HFFc6 (cell line): ENCODE measurements around the gene CCDC50. TPM values are rescaled to one million over a fixed set of nuclear protein-coding genes. Genes with fewer than 3 reads are reported as not detected.
A peak's percentile ranks its signal among the peaks of the same experiment; 100 is the strongest.

ENCODE experiments used
- DNase-seq: peaks from one replicate; pipeline ENCODE4 v3.0.0-alpha.2; 2018
- H3K27ac Mint-ChIP-seq: 2 replicates; pipeline ENCODE4 v1.8.0; 2020; ENCODE audit warnings: mild to moderate bottlenecking, mixed read lengths
- H3K27me3 Mint-ChIP-seq: 2 replicates; pipeline ENCODE4 v1.8.0; 2021; ENCODE audit warnings: mild to moderate bottlenecking, moderate library complexity, mixed read lengths; ENCODE audit not compliant: insufficient read depth
- H3K36me3 Mint-ChIP-seq: 2 replicates; pipeline ENCODE4 v1.8.0; 2021; ENCODE audit warnings: low read depth, mixed read lengths
- H3K4me1 Mint-ChIP-seq: 2 replicates; pipeline ENCODE4 v1.8.0; 2020; ENCODE audit warnings: low read depth, mixed read lengths
- H3K4me3 Mint-ChIP-seq: 2 replicates; pipeline ENCODE4 v1.8.0; 2020; ENCODE audit warnings: mild to moderate bottlenecking, moderate library complexity, mixed read lengths
- H3K9me3 Mint-ChIP-seq: 2 replicates; pipeline ENCODE4 v1.8.0; 2020; ENCODE audit warnings: mild to moderate bottlenecking, mixed read lengths
- total RNA-seq, 6 experiments: library from RNA; stranded (reverse); fragmentation: NEBNext Ultra II Directional; extraction: Animal tissue kit (Norgen Biotek cat#: 25700); gene quantifications; 2 replicates in 1 of 6; 3 replicates in 5 of 6; pipeline ENCODE4 v1.2.3, GENCODE V29; 2021
- TF ChIP-seq, protein P1 (sequence below): fragments of 200-600 bp; sonication (generic); IDR thresholded peaks from 2 replicates; pipeline ENCODE4 v1.5.0; 2021; ENCODE audit warnings: antibody characterized with exemption, mild to moderate bottlenecking

CCDC50 gene
- total RNA-seq, 6 experiments from 2014 or later: 94.1 to 129 (median 121) TPM

DNA sequence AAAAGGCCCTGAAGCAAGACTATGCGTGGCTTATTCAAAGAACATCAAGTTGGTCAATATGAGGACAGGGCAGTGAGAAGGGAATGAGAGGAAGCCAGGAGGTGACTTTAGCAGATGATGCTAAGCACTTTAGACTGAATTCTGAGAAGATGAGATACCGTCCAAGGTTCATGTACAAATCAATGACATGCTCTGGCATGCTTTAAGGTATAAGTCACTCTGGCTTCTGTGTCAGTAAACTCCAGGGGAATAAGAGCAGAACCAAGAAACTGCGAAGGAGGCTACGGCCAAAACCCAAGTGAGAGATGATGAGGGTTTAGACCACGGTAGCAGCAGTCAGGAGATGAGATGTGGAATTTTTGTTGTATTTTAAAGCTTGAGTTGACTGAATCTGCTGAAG, 8.9 kb upstream of the CCDC50 start:
- DNase-seq: no peak
- TF ChIP-seq, protein P1, sequence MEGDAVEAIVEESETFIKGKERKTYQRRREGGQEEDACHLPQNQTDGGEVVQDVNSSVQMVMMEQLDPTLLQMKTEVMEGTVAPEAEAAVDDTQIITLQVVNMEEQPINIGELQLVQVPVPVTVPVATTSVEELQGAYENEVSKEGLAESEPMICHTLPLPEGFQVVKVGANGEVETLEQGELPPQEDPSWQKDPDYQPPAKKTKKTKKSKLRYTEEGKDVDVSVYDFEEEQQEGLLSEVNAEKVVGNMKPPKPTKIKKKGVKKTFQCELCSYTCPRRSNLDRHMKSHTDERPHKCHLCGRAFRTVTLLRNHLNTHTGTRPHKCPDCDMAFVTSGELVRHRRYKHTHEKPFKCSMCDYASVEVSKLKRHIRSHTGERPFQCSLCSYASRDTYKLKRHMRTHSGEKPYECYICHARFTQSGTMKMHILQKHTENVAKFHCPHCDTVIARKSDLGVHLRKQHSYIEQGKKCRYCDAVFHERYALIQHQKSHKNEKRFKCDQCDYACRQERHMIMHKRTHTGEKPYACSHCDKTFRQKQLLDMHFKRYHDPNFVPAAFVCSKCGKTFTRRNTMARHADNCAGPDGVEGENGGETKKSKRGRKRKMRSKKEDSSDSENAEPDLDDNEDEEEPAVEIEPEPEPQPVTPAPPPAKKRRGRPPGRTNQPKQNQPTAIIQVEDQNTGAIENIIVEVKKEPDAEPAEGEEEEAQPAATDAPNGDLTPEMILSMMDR: no peak
- no peak overlapping the region for H3K4me3 Mint-ChIP-seq
- no peaks in the 10 kb centered on the region for H3K27me3 Mint-ChIP-seq
- H3K4me1 Mint-ChIP-seq: peaks cover 18% of the 10 kb centered on the region
- H3K36me3 Mint-ChIP-seq: peaks cover 4% of the 10 kb centered on the region; the same call in 1 of the 2 replicates
- H3K9me3 Mint-ChIP-seq: peaks cover 6% of the 10 kb centered on the region
- no peak overlapping the region for H3K27ac Mint-ChIP-seq

DNA sequence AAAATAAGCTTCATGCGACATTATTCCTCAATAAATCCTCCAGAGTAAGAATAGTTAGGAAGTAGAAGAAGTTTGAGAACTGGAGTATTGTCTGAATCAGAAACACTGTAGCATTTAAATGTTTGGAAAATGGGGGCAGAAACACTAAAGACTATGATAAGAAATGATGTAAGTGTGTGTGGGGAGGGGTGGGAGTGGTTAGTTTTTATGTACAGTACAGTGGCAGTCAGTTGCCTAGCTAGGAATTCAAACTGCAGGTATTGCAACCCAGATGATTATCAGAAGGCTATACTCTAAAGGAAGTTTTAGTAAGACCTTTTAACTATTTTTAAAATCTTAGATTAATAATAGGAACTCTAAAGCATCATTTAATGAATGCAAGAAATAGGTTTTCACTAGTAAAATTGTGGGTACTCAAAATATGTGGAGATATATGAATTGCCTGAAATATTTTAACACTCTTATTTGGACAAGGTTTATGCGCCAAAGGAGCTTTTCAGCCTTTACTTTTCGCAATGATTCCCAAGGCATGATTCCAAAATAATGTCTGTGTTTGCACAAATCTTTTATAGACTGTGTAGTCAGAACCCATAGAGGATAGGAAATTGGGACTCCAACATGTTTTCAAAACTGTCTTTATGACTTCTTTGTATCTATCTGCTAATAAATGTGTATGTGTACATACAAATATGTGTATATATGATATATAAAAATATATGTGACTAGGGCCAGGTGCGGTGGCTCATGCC, 8.0 kb upstream of the CCDC50 start:
- TF ChIP-seq, protein P1: no peak
- no peaks in the 10 kb centered on the region for H3K27me3 Mint-ChIP-seq

DNA sequence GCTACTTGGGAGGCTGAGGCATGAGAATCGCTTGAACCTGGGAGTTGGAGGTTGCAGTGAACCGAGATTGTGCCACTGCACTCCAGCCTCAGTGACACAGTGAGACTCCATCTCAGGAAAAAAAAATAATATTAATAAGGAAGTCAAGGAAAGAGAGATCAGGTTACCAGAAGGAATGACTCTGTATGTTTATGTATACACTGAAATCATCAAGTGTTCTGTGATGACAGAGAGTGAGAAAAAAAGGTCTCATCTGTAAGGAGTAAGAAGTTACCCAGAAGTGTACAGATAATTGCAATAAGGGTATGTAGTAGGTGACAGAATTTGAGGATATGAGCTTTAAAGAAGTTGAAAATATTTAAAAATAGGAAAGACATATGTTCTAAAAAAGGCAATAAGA, 4.3 kb upstream of the CCDC50 start:
- Mint-ChIP-seq H3K4me1 (peaks cover 41% of the 10 kb centered on the region), H3K27ac (0 out of 2 replicates have a peak overlapping the region, but pooled peaks have one; percentile 16), H3K4me3 (no peak overlapping the region), H3K36me3 (peaks cover 2% of the 10 kb centered on the region; the same call in 1 of the 2 replicates), H3K27me3 (no peaks in the 10 kb centered on the region), H3K9me3 (no peaks in the 10 kb centered on the region)
- DNase-seq: no peak
- TF ChIP-seq, protein P1: no peak

More for the DNA sequence above, 8.0 kb upstream of the CCDC50 start:
- Mint-ChIP-seq H3K4me1 (peaks cover 18% of the 10 kb centered on the region), H3K4me3 (no peak overlapping the region), H3K27ac (no peak overlapping the region), H3K9me3 (peaks cover 3% of the 10 kb centered on the region), H3K36me3 (peaks cover 4% of the 10 kb centered on the region; the same call in 1 of the 2 replicates)
- DNase-seq: no peak

DNA sequence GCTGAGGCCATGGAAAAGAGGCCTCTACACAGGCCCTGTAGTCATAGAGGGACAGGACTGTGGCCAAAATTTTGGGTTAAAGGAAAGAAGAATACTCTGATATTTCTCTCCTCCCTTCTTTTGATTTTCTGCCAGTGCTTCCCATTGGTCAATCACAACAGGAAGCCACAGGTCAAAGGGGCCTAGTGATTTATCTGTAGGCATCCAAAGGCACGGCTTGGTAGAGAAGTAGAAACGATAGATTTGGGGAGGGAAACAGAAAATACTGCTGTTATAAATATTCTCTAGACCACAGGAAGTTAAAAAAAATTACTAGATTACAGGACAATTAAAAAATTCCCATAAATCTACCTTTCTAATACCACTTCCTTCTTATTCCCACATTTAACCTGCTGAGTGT, 1.7 kb upstream of the CCDC50 start:
- Mint-ChIP-seq H3K4me3 (no peak overlapping the region), H3K27me3 (no peaks in the 10 kb centered on the region), H3K9me3 (no peaks in the 10 kb centered on the region), H3K4me1 (peaks cover 55% of the 10 kb centered on the region), H3K36me3 (peaks cover 16% of the 10 kb centered on the region), H3K27ac (no peak overlapping the region)
- TF ChIP-seq, protein P1: no peak
- no peak for DNase-seq

DNA sequence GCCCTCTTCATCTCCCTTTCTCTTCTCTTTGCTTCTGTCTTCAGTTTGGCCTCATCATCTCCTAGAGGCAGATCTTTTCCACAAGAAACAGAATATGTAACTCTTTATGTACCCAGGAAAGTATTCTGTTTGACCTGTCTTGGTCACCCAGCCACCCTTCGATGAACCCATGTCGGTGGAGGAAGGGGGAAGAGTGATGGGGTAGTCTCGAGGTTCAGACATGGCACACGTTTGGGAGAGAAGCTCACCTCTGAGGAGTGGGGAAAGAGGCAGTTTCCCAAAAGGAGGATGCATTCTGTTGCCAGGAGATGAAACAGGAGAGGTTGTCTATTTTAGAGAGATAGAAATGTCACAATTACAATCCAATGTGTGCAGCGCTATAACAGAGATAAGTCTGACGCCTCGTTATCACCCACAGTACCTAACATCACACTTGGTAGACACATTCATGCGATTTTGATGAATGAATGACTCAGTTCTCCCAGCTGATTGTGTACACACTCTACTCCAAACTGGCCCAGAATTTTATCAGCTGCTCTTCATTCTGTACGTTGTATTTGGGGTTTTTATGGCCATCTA, 722 bp upstream of the CCDC50 start:
- Mint-ChIP-seq H3K27me3 (no peaks in the 10 kb centered on the region), H3K27ac (peak overlapping the region; percentile 82), H3K9me3 (no peaks in the 10 kb centered on the region), H3K4me1 (peaks cover 64% of the 10 kb centered on the region), H3K4me3 (peak overlapping the region; percentile 99), H3K36me3 (peaks cover 22% of the 10 kb centered on the region)
- DNase-seq: no peak
- TF ChIP-seq, protein P1: no peak
